HEK293T (cell line): ENCODE measurements around the gene RAB11FIP3.

ENCODE experiments used
- SUZ12 ChIP-seq: fragments of 450-650 bp; IDR thresholded peaks from 2 replicates; pipeline ENCODE4 v1.6.1; 2016; ENCODE audit warnings: mild to moderate bottlenecking
- ZNF384 ChIP-seq: fragments of 450-650 bp; IDR thresholded peaks from 2 replicates; pipeline ENCODE4 v1.6.1; 2016

GRCh38 chr16:383326-384051 lies 42.0 kb upstream of the RAB11FIP3 start:
- no peak for TF ChIP-seq ZNF384
- TF ChIP-seq SUZ12: no peak
